Mesothelial cell of epicardium (in vitro differentiated cells): ENCODE results near the gene CETN3. TPM values are rescaled to one million over a fixed set of nuclear protein-coding genes. Genes with fewer than 3 reads are reported as not detected.

ENCODE experiments used
- DNase-seq, 2 experiments: peaks; one replicate each; pipeline ENCODE4 v3.0.0; 2021; ENCODE audit warnings: low spot score in 2 of 2; ENCODE audit not compliant: unreplicated experiment in 2 of 2
- H3K27ac Mint-ChIP-seq: 2 replicates; pipeline ENCODE4 v1.8.0; 2021; ENCODE audit warnings: mixed read lengths
- H3K27me3 Mint-ChIP-seq: 2 replicates; pipeline ENCODE4 v1.8.0; 2021; ENCODE audit warnings: low read depth, mixed read lengths
- H3K36me3 Mint-ChIP-seq: 2 replicates; pipeline ENCODE4 v1.8.0; 2021; ENCODE audit warnings: mixed read lengths
- H3K4me1 Mint-ChIP-seq: 2 replicates; pipeline ENCODE4 v1.8.0; 2021; ENCODE audit warnings: mixed read lengths
- H3K4me3 Mint-ChIP-seq: 2 replicates; pipeline ENCODE4 v1.8.0; 2021; ENCODE audit warnings: mild to moderate bottlenecking, moderate library complexity, mixed read lengths
- H3K9me3 Mint-ChIP-seq: 2 replicates; pipeline ENCODE4 v1.8.0; 2021; ENCODE audit warnings: mixed read lengths
- total RNA-seq: library from RNA; stranded (reverse); gene quantifications from 3 replicates; pipeline ENCODE4 v1.2.1, GENCODE V29; 2021
- TF ChIP-seq, protein P1 (sequence below): fragments of 200-600 bp; sonication (generic); IDR thresholded peaks from one replicate; pipeline ENCODE4 v1.5.0; 2021; ENCODE audit warnings: antibody characterized with exemption; ENCODE audit not compliant: unreplicated experiment

Gene CETN3
- total RNA-seq, 1 donor from 2014 or later = 32.9 TPM

DNA sequence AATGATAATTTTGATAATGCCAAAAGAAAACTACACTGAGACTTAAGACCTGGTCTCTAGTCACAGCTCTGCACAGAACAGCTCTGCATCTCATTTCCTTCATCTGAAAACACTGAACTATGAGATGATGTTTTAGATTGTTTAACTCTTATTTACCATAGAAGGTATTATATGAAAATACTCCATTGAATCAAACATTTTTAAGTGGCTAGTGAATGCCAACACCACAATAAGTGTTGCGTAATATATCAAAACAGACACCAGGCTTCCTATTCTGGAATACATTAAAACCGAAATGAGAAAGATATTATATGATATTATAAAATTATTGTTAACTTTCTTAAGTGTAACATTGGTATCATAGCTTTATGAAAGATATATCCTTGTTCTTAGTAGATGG is 14.6 kb downstream of the CETN3 start:
- Mint-ChIP-seq H3K36me3 (peaks cover 34% of the 10 kb centered on the region), H3K27ac (no peak overlapping the region), H3K4me1 (peaks cover 8% of the 10 kb centered on the region), H3K9me3 (no peaks in the 10 kb centered on the region), H3K27me3 (no peaks in the 10 kb centered on the region), H3K4me3 (no peak overlapping the region)
- DNase-seq = no peak
- TF ChIP-seq, protein P1, sequence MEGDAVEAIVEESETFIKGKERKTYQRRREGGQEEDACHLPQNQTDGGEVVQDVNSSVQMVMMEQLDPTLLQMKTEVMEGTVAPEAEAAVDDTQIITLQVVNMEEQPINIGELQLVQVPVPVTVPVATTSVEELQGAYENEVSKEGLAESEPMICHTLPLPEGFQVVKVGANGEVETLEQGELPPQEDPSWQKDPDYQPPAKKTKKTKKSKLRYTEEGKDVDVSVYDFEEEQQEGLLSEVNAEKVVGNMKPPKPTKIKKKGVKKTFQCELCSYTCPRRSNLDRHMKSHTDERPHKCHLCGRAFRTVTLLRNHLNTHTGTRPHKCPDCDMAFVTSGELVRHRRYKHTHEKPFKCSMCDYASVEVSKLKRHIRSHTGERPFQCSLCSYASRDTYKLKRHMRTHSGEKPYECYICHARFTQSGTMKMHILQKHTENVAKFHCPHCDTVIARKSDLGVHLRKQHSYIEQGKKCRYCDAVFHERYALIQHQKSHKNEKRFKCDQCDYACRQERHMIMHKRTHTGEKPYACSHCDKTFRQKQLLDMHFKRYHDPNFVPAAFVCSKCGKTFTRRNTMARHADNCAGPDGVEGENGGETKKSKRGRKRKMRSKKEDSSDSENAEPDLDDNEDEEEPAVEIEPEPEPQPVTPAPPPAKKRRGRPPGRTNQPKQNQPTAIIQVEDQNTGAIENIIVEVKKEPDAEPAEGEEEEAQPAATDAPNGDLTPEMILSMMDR = no peak

DNA sequence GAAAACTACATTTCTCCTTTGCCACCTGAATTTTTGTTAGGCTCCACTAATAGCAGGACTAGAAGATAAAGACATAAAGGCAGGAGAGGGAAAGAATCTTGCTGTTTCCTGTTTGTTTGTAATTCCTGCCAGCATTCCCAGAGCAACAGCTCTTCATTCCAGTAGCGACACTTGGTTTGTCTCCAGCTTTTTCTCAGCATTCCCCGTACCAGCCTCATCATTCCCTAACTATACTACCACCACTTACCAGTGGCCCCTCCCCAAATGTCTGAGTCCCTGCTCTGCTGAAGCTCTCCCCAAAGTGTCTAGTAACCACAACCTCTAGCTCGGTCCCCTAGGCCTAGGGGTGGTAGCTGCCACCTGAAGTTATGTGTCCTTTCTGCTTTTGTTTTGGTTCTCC is 18.6 kb downstream of the CETN3 start:
- no peak overlapping the region for H3K27ac Mint-ChIP-seq
- no peak overlapping the region for H3K4me3 Mint-ChIP-seq
- DNase-seq = no peak
- peaks cover 16% of the 10 kb centered on the region for H3K36me3 Mint-ChIP-seq
- H3K9me3 Mint-ChIP-seq = no peaks in the 10 kb centered on the region
- TF ChIP-seq, protein P1 = no peak
- no peaks in the 10 kb centered on the region for H3K27me3 Mint-ChIP-seq
- peaks cover 11% of the 10 kb centered on the region for H3K4me1 Mint-ChIP-seq

DNA sequence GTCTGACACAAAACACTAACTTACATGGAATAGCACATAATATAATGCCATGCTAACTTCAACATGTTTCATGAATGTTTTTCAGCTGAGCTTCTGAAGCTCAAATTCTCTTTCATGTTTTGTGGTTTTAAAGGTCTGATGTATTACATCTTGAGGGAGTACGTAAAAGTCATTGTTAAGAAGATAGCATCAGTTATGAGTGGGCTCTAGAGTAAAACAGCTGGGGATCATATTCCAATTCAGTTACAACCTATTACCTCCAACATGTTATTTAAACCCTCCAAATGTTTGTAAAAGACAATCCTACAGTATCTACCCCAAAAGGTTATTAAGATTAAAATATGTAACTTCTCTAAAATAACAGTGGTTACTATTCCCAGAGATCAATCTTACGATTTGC is 19.2 kb downstream of the CETN3 start:
- no peaks in the 10 kb centered on the region for H3K9me3 Mint-ChIP-seq
- H3K36me3 Mint-ChIP-seq = peaks cover 16% of the 10 kb centered on the region
- no peaks in the 10 kb centered on the region for H3K27me3 Mint-ChIP-seq
- no peak overlapping the region for H3K27ac Mint-ChIP-seq
- TF ChIP-seq, protein P1 = no peak
- no peak overlapping the region for H3K4me3 Mint-ChIP-seq
- peaks cover 11% of the 10 kb centered on the region for H3K4me1 Mint-ChIP-seq
- no peak for DNase-seq

DNA sequence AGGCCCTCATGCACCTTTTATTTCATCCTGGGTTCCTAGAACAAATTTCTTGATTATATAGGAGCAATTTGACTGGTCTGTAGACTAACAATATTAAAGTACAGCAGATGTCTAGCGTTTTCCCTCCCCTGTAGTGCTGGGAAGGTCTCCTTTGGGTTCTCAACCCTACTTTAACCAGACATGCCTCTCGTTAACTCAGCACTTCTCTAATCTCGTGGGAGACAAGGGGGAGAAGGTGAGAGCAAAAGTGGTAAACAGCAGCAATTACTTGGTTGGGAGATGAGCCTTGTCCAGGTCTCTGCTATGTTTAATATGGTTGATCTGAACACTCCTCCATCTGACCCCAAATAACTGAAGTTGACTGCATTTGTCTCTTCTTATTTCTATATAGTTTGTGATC is 22.0 kb downstream of the CETN3 start:
- Mint-ChIP-seq H3K27me3 (no peaks in the 10 kb centered on the region), H3K4me1 (peaks cover 11% of the 10 kb centered on the region), H3K9me3 (peaks cover 3% of the 10 kb centered on the region), H3K27ac (no peak overlapping the region), H3K4me3 (no peak overlapping the region), H3K36me3 (peaks cover 7% of the 10 kb centered on the region)
- no peak for DNase-seq
- TF ChIP-seq, protein P1 = no peak

DNA sequence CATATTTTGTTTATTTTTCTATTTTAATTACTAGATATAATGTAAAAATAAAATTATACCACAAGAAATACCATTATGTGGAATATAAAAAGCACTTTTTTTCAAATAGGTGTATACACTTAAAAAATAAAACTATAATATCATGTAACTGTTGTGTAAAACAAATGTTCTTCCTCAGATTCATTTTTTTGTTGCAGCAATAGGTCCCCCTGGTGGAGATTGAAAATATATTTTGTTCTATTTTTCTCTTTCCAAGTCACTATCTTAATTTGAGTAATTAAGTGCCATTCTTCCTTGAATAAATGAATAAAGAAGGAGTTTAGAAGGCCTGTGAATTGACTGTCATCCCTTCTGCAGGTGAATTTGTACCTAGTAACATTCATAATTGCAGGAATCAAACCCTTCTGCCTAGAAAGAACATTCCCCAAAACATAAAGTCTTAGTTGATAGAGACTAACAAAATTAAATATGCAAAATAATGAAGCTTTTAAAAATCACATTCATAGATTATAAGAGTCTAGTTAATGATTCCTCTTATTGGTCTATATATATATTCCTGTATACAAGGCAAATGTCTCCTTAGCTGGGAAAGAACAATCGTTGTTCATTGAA is 23.4 kb downstream of the CETN3 start:
- no peaks in the 10 kb centered on the region for H3K27me3 Mint-ChIP-seq
- DNase-seq = no peak
- H3K4me1 Mint-ChIP-seq = peaks cover 15% of the 10 kb centered on the region
- no peak overlapping the region for H3K27ac Mint-ChIP-seq
- no peaks in the 10 kb centered on the region for H3K36me3 Mint-ChIP-seq
- peaks cover 3% of the 10 kb centered on the region for H3K9me3 Mint-ChIP-seq
- no peak overlapping the region for H3K4me3 Mint-ChIP-seq
- TF ChIP-seq, protein P1 = peak; percentile 83

DNA sequence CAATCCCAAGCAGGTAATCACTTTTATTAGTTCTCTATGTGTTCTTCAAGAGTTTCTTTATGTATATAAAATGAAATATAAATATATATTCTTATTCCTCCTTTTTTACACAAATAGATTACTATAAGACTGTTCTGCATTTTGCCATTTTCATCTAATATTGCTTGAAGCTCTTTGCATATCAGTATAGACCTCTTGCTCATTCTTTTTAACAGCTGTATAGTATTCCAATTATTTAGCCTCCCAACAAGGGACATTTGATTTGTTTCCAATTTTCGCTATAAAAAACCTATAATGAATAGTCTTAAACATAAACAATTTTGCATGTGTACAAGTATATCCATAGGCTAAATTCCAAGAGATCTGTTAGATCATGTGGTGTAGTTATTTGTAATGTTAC is 25.2 kb downstream of the CETN3 start:
- peaks cover 7% of the 10 kb centered on the region for H3K4me1 Mint-ChIP-seq

More for the DNA sequence above, 25.2 kb downstream of the CETN3 start:
- H3K27me3 Mint-ChIP-seq = peaks cover 5% of the 10 kb centered on the region
- no peak overlapping the region for H3K4me3 Mint-ChIP-seq
- H3K9me3 Mint-ChIP-seq = peaks cover 3% of the 10 kb centered on the region
- no peak for DNase-seq
- no peaks in the 10 kb centered on the region for H3K36me3 Mint-ChIP-seq
- TF ChIP-seq, protein P1 = no peak
- no peak overlapping the region for H3K27ac Mint-ChIP-seq
